ENCODE data around the gene FAM180B. TPM values are rescaled to one million over a fixed set of nuclear protein-coding genes. Genes with fewer than 3 reads are reported as not detected.
"Not testable (repeated sequence)": the region's sequence is repeated elsewhere in the genome, so short reads cannot be mapped to it uniquely, and the experiment has no call there.

Gene FAM180B
- total RNA-seq, 2 donors from 2014 or later, result 0.66 TPM; not detected in 1

DNA sequence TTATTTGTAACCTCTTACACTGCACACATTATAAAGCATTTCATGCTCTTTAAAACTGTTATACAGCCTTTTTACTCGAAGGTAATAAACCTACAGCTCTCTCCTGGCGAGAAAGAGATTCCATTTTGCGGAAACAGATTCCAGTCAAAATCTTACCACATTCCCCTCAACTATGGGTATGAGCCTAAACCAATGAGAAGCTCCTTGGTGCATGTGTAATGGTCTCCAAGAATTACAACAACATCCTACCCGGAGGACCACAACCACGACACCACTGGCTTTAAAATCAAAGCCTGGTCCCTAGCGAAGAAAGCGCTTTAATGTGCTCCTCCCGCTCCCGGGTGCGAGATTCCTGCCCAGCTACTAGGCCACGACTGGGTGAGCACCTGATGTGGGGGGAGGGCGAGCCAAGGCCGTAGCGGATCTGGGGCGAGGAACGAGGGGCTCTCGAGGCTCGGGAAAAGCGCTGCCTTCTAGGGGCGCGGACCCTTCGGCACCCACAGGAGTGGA lies 34.4 kb upstream of the FAM180B start:
- intact Hi-C loops (cut with DNase I), result no loop called here
- Histone ChIP-seq H3K4me3 (peak overlapping the region; percentile 75 to 97), H3K27ac (peak overlapping the region; percentile 74 to 88 (median 84)), H3K36me3 (replicated peaks in 1 of 2; ENCODE audit: insufficient read depth in 1 of 2, low read depth in 2 of 2) (no peaks in the 10 kb centered on the region), H3K27me3 (no peaks in the 10 kb centered on the region), H3K4me1 (peaks cover 36% of the 10 kb centered on the region), H3K9me3 (no peaks in the 10 kb centered on the region)
- ATAC-seq, result no peak
- TF ChIP-seq POLR2A (IDR thresholded peaks at IDR 0.05) (no peak), CTCF (IDR thresholded peaks at IDR 0.05) (no peak)
- peak in 1 of 4 donors; percentile 19 for DNase-seq
- 1 to 7% methylated on average over 12 to 22 of the region's 22 CpGs for WGBS, 2 donors

DNA sequence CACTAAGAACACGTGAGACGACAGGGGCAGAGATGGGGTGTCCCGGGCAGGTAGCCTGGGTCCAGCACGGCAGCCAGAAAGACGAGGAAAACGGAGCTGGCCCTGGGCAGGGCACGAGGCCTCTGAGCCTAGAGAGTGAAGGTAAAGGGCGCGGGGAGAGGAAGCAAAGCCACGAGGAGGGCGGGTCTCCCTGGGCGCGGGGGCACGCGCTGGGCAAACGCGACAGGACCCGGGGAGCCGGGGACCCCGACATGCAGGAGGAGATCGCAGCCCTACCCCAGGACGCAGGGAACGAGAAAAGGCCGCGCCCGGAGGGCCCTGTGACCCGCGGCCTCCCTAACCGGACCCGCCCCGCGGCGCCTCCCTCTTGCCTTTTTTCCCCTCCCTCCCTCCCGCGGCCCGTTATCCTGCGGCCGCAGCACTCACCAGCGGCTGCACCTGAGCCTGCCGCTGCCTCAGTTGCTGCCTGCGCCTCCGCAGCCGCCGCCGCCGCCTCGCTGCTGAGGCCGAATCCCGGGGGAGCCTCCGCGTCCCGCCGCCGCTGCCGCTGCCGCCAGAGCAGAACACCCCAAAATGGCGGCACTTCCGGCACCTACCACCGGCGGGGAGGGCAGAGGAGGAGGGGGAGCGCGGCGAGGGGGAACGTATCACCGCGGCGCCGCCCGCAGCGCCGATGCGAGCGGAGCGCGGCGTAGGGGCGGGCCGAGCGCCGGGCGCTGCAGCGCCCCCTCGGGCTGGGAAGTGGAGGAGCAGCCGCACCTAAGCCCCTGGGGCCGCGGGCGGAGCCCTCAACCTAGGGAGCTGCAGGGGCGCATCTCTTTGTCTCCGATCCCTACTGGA lies 33.7 kb upstream of the FAM180B start, which contains the start of gene CELF1:
CELF1 (minus strand) TSS at position 567 of the 840 bp plus-strand sequence. CDS start 53,609 bp downstream, outside the sequence.
- H3K36me3 ChIP-seq (replicated peaks in 1 of 2; ENCODE audit: insufficient read depth in 1 of 2, low read depth in 2 of 2), result no peaks in the 10 kb centered on the region
- peak; percentile 98 for ATAC-seq
- peaks cover 29% of the 10 kb centered on the region for H3K4me1 ChIP-seq
- H3K27me3 ChIP-seq, result no peaks in the 10 kb centered on the region
- peak within 1 kb of the TSS; percentile 75 to 97 for H3K4me3 ChIP-seq
- H3K9me3 ChIP-seq, result no peaks in the 10 kb centered on the region
- H3K27ac ChIP-seq, result peak within 1 kb of the TSS; percentile 74 to 88 (median 84)
- 0% methylated on average over 2 to 71 of the region's 89 CpGs for WGBS, 2 donors
- TF ChIP-seq POLR2A (IDR thresholded peaks at IDR 0.05) (peak; percentile 32 to 66 (median 54)), CTCF (IDR thresholded peaks at IDR 0.05) (peak; percentile 66 to 98 (median 94))
- peak; percentile 91 to 92 (median 92) for DNase-seq
- intact Hi-C loops (cut with DNase I), result no loop called here

DNA sequence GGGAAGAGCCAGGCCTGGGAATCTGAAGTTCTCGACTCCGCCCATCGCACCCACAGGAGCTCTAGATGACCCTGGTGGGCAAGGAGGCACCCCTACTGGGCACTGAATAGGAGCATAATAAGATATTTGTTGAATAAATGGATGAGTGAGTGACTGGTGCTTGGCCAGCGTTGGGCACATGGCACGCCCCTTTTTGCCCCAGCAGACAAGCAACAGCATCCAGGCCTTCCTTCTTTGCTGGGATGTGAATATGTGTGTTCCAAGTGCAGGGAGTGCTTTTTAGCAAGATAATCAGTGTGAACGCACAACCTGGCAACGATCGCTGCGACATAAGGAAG lies 33.1 kb upstream of the FAM180B start:
- H3K27me3 ChIP-seq, result no peaks in the 10 kb centered on the region
- H3K36me3 ChIP-seq (replicated peaks in 1 of 2; ENCODE audit: insufficient read depth in 1 of 2, low read depth in 2 of 2), result no peaks in the 10 kb centered on the region
- 0 to 3% methylated on average over 7 to 9 of the region's 9 CpGs for WGBS, 2 donors
- no peak overlapping the region for H3K4me3 ChIP-seq
- peaks cover 27% of the 10 kb centered on the region for H3K4me1 ChIP-seq
- peak in 2 of 7 experiments; percentile 14 to 31 for TF ChIP-seq CTCF (IDR thresholded peaks at IDR 0.05)
- TF ChIP-seq POLR2A (IDR thresholded peaks at IDR 0.05), result no peak
- peak overlapping the region; percentile 37 to 88 (median 64) for H3K27ac ChIP-seq
- no peaks in the 10 kb centered on the region for H3K9me3 ChIP-seq
- intact Hi-C loops (cut with DNase I), result no loop called here
- DNase-seq, result peak in 2 of 4 donors; percentile 42 to 49
- ATAC-seq, result peak; percentile 39

- H3K4me3 ChIP-seq; H3K36me3 ChIP-seq (replicated peaks in 1 of 2; ENCODE audit: insufficient read depth in 1 of 2, low read depth in 2 of 2); DNase-seq; H3K4me1 ChIP-seq; ATAC-seq; H3K27ac ChIP-seq; H3K9me3 ChIP-seq; H3K27me3 ChIP-seq; intact Hi-C loops (cut with DNase I): not testable (repeated sequence)
- 84 to 85% methylated on average over 12 of the region's 12 CpGs for WGBS, 2 donors
Measured at GRCh38 chr11:47557004-47557403, 29.5 kb upstream of the FAM180B start.

DNA sequence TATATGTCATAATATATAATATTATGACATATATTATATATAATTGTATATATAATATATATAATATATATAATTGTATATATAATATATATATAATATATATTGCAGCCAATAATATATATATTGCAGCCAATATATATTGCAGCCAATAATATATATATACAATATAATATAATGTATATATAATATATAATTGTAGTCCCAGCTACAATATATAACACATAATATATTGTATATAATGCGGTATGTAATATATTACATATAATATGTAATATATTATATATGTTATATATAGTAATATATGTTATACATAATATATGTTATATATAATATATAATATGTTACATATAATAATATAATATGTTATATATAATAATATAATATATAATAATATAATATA lies 27.8 kb upstream of the FAM180B start:
- no peaks in the 10 kb centered on the region for H3K36me3 ChIP-seq (replicated peaks in 1 of 2; ENCODE audit: insufficient read depth in 1 of 2, low read depth in 2 of 2)
- no peak overlapping the region for H3K27ac ChIP-seq
- 98 to 100% methylated on average over 1 of the region's 1 CpG for WGBS, 2 donors
- no peak for ATAC-seq
- H3K27me3 ChIP-seq, result no peaks in the 10 kb centered on the region
- DNase-seq, result no peak
- no peaks in the 10 kb centered on the region for H3K9me3 ChIP-seq
- TF ChIP-seq CTCF (IDR thresholded peaks at IDR 0.05) (no peak), POLR2A (IDR thresholded peaks at IDR 0.05) (no peak)
- intact Hi-C loops (cut with DNase I), result no loop called here
- H3K4me3 ChIP-seq, result no peak overlapping the region
- H3K4me1 ChIP-seq, result no peaks in the 10 kb centered on the region

All from body of pancreas (tissue), 4 donors.